HEK293 (cell line): ENCODE measurements around the gene MYO7A.

Experiments used
- FEZF1 ChIP-seq: fragments of 450-650 bp; formaldehyde crosslinking; IDR thresholded peaks from 2 replicates; pipeline ENCODE4 v1.5.1; 2016; ENCODE audit warnings: missing biosample characterization, missing genetic modification characterization
- GLI2 ChIP-seq: fragments of 450-650 bp; formaldehyde crosslinking; IDR thresholded peaks from 2 replicates; pipeline ENCODE4; 2017; ENCODE audit warnings: missing biosample characterization, missing genetic modification characterization, low read depth, borderline replicate concordance
- GLIS1 ChIP-seq: fragments of 450-650 bp; formaldehyde crosslinking; IDR thresholded peaks from 2 replicates; pipeline ENCODE4 v1.5.1; 2016; ENCODE audit warnings: missing biosample characterization, missing genetic modification characterization
- SP7 ChIP-seq: fragments of 450-650 bp; formaldehyde crosslinking; IDR thresholded peaks from 2 replicates; pipeline ENCODE4 v1.5.1; 2016; ENCODE audit warnings: missing biosample characterization, missing genetic modification characterization
- ZBTB21 ChIP-seq: fragments of 450-650 bp; formaldehyde crosslinking; IDR thresholded peaks from 2 replicates; pipeline ENCODE4 v1.5.1; 2017; ENCODE audit warnings: missing biosample characterization, missing genetic modification characterization
- ZBTB48 ChIP-seq: fragments of 450-650 bp; formaldehyde crosslinking; IDR thresholded peaks from 2 replicates; pipeline ENCODE4 v1.5.1; 2016; ENCODE audit warnings: missing biosample characterization, missing genetic modification characterization
- ZBTB8A ChIP-seq: fragments of 450-650 bp; formaldehyde crosslinking; IDR thresholded peaks from 2 replicates; pipeline ENCODE4 v1.5.1; 2016; ENCODE audit warnings: missing biosample characterization, missing genetic modification characterization
- ZEB2 ChIP-seq: fragments of 450-650 bp; formaldehyde crosslinking; IDR thresholded peaks from 2 replicates; pipeline ENCODE4 v1.5.1; 2016; ENCODE audit warnings: missing biosample characterization, missing genetic modification characterization
- ZIC2 ChIP-seq: fragments of 450-650 bp; formaldehyde crosslinking; IDR thresholded peaks from 2 replicates; pipeline ENCODE4 v1.5.1; 2016; ENCODE audit warnings: missing biosample characterization, missing genetic modification characterization
- ZNF211 ChIP-seq: fragments of 450-650 bp; formaldehyde crosslinking; IDR thresholded peaks from 2 replicates; pipeline ENCODE4 v1.5.1; 2016; ENCODE audit warnings: low read depth, missing biosample characterization, missing genetic modification characterization
- ZNF221 ChIP-seq: fragments of 450-650 bp; formaldehyde crosslinking; IDR thresholded peaks from 2 replicates; pipeline ENCODE4 v1.5.1; 2017; ENCODE audit warnings: missing biosample characterization, missing genetic modification characterization, borderline replicate concordance
- ZNF223 ChIP-seq: fragments of 450-650 bp; formaldehyde crosslinking; IDR thresholded peaks from 2 replicates; pipeline ENCODE4 v1.5.1; 2016; ENCODE audit warnings: missing biosample characterization, missing genetic modification characterization
- ZNF341 ChIP-seq: fragments of 450-650 bp; formaldehyde crosslinking; IDR thresholded peaks from 2 replicates; pipeline ENCODE4; 2016; ENCODE audit warnings: low read depth, missing biosample characterization, missing genetic modification characterization
- ZNF366 ChIP-seq: fragments of 450-650 bp; formaldehyde crosslinking; conservative IDR thresholded peaks from 2 replicates; pipeline ENCODE4 v1.5.1; 2016; ENCODE audit warnings: missing biosample characterization, missing genetic modification characterization
- ZNF394 ChIP-seq: fragments of 450-650 bp; formaldehyde crosslinking; IDR thresholded peaks from 2 replicates; pipeline ENCODE4 v1.5.1; 2016; ENCODE audit warnings: missing biosample characterization, missing genetic modification characterization, mild to moderate bottlenecking, moderate library complexity, borderline replicate concordance
- ZNF404 ChIP-seq: fragments of 450-650 bp; formaldehyde crosslinking; IDR thresholded peaks from 2 replicates; pipeline ENCODE4 v1.5.1; 2017; ENCODE audit warnings: missing biosample characterization, missing genetic modification characterization
- ZNF416 ChIP-seq: fragments of 450-650 bp; formaldehyde crosslinking; IDR thresholded peaks from 2 replicates; pipeline ENCODE4 v1.5.1; 2016; ENCODE audit warnings: missing biosample characterization, missing genetic modification characterization
- ZNF433 ChIP-seq: fragments of 450-650 bp; formaldehyde crosslinking; IDR thresholded peaks from 2 replicates; pipeline ENCODE4 v1.5.1; 2016; ENCODE audit warnings: missing biosample characterization, missing genetic modification characterization, low read depth
- ZNF48 ChIP-seq: fragments of 450-650 bp; formaldehyde crosslinking; IDR thresholded peaks from 2 replicates; pipeline ENCODE4 v1.5.1; 2016; ENCODE audit warnings: missing biosample characterization, missing genetic modification characterization
- ZNF548 ChIP-seq: fragments of 450-650 bp; formaldehyde crosslinking; IDR thresholded peaks from 2 replicates; pipeline ENCODE4 v1.5.1; 2016; ENCODE audit warnings: missing biosample characterization, missing genetic modification characterization
- ZNF549 ChIP-seq: fragments of 450-650 bp; IDR thresholded peaks from 2 replicates; pipeline ENCODE4 v1.5.1; 2018; ENCODE audit warnings: missing biosample characterization, missing genetic modification characterization, mild to moderate bottlenecking, inconsistent platforms, moderate library complexity
- ZNF623 ChIP-seq: fragments of 450-650 bp; formaldehyde crosslinking; IDR thresholded peaks from 2 replicates; pipeline ENCODE4 v1.5.1; 2016; ENCODE audit warnings: missing biosample characterization, missing genetic modification characterization
- ZNF629 ChIP-seq: fragments of 450-650 bp; formaldehyde crosslinking; IDR thresholded peaks from 2 replicates; pipeline ENCODE4 v1.5.1; 2017; ENCODE audit warnings: missing biosample characterization, missing genetic modification characterization
- ZNF660 ChIP-seq: fragments of 450-650 bp; IDR thresholded peaks from 2 replicates; pipeline ENCODE4 v1.5.1; 2018; ENCODE audit warnings: missing biosample characterization, mild to moderate bottlenecking, missing genetic modification characterization
- ZNF747 ChIP-seq: fragments of 450-650 bp; formaldehyde crosslinking; IDR thresholded peaks from 2 replicates; pipeline ENCODE4 v1.5.1; 2016; ENCODE audit warnings: missing biosample characterization, missing genetic modification characterization
- ZNF76 ChIP-seq: fragments of 450-650 bp; formaldehyde crosslinking; IDR thresholded peaks from 2 replicates; pipeline ENCODE4; 2016; ENCODE audit warnings: low read depth, missing biosample characterization, missing genetic modification characterization, borderline replicate concordance
- ZNF785 ChIP-seq: fragments of 450-650 bp; formaldehyde crosslinking; IDR thresholded peaks from 2 replicates; pipeline ENCODE4 v1.5.1; 2016; ENCODE audit warnings: missing biosample characterization, missing genetic modification characterization
- ZXDB ChIP-seq: fragments of 450-650 bp; formaldehyde crosslinking; IDR thresholded peaks from 2 replicates; pipeline ENCODE4 v1.5.1; 2016; ENCODE audit warnings: missing biosample characterization, missing genetic modification characterization
- TF ChIP-seq, protein P1 (sequence below): fragments of 450-650 bp; IDR thresholded peaks from 2 replicates; pipeline ENCODE4 v1.5.1; 2018; ENCODE audit warnings: missing biosample characterization, mild to moderate bottlenecking, missing genetic modification characterization
- TF ChIP-seq, protein P2 (sequence below): fragments of 450-650 bp; formaldehyde crosslinking; IDR thresholded peaks from 2 replicates; pipeline ENCODE4 v1.5.1; 2016; ENCODE audit warnings: missing biosample characterization, missing genetic modification characterization
- TF ChIP-seq, protein P3 (sequence below): fragments of 450-650 bp; formaldehyde crosslinking; IDR thresholded peaks from 2 replicates; pipeline ENCODE4 v1.5.1; 2017; ENCODE audit warnings: missing biosample characterization, mild to moderate bottlenecking, missing genetic modification characterization, moderate library complexity
- TF ChIP-seq, protein P4 (sequence below): fragments of 450-650 bp; formaldehyde crosslinking; IDR thresholded peaks from 2 replicates; pipeline ENCODE4 v1.5.1; 2016; ENCODE audit warnings: missing biosample characterization, missing genetic modification characterization
- TF ChIP-seq, protein P5 (sequence below): fragments of 450-650 bp; formaldehyde crosslinking; IDR thresholded peaks from 2 replicates; pipeline ENCODE4 v1.5.1; 2017; ENCODE audit warnings: missing biosample characterization, missing genetic modification characterization

Gene MYO7A

DNA sequence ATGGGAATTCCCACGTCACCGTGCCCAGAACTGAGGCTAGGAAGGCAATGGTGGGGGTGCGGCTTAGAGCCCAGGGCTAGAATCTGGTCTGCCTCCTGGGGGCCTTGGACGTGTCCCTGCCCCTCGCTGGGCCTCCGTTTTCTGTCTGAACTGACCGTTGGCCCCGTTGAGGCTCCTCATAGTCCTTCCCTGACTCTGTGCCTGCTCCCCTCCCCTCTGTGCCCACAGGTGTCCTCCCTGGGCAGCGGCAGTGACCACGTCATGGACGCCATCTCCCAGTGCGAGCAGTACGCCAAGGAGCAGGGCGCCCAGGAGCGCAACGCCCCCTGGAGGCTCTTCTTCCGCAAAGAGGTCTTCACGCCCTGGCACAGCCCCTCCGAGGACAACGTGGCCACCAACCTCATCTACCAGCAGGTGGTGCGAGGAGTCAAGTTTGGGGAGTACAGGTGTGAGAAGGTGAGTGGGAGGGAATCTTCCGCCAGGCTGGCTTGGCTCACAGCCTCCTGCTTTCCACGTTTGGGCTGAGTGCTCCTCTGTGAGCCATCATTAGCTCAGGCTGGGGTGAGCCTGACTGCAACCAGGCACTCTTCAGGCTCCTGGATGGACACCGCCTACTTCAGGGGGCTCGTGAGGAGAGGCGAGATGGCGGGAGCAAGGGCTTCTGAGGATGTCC is 63.9 kb downstream of the MYO7A start (continued):
- TF ChIP-seq ZNF747 (tag by site-specific recombination) (no peak), ZNF549 (no peak), ZEB2 (tag by site-specific recombination) (peak; percentile 86), ZNF221 (no peak), ZIC2 (tag by site-specific recombination) (peak; percentile 75), ZNF223 (tag by site-specific recombination) (no peak), ZNF660 (tag by site-specific recombination) (no peak), ZNF48 (tag by site-specific recombination) (no peak), ZBTB8A (tag by site-specific recombination) (peak; percentile 89), ZNF341 (peak; percentile 89), ZNF548 (tag by site-specific recombination) (no peak), GLI2 (tag by site-specific recombination) (no peak), ZNF629 (tag by site-specific recombination) (peak; percentile 85), ZXDB (tag by site-specific recombination) (peak; percentile 72; the same call in 1 of the 2 replicates), ZNF623 (tag by site-specific recombination) (no peak), ZBTB21 (tag by site-specific recombination) (peak; percentile 65), ZNF211 (tag by site-specific recombination) (no peak), ZNF433 (no peak), FEZF1 (no peak), ZNF416 (no peak), GLIS1 (peak; percentile 39), ZNF404 (no peak), ZNF366 (tag by site-specific recombination) (no peak), ZBTB48 (peak; percentile 56; the same call in 1 of the 2 replicates), SP7 (tag by site-specific recombination) (peak; percentile 66), ZNF785 (tag by site-specific recombination) (no peak), ZNF76 (tag by site-specific recombination) (no peak), ZNF394 (tag by site-specific recombination) (0 out of 2 replicates have a peak, but pooled peaks have one; percentile 17)
- TF ChIP-seq, protein P1, sequence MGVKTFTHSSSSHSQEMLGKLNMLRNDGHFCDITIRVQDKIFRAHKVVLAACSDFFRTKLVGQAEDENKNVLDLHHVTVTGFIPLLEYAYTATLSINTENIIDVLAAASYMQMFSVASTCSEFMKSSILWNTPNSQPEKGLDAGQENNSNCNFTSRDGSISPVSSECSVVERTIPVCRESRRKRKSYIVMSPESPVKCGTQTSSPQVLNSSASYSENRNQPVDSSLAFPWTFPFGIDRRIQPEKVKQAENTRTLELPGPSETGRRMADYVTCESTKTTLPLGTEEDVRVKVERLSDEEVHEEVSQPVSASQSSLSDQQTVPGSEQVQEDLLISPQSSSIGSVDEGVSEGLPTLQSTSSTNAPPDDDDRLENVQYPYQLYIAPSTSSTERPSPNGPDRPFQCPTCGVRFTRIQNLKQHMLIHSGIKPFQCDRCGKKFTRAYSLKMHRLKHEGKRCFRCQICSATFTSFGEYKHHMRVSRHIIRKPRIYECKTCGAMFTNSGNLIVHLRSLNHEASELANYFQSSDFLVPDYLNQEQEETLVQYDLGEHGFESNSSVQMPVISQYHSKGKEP (tag by site-specific recombination) = no peak
- TF ChIP-seq, protein P2, sequence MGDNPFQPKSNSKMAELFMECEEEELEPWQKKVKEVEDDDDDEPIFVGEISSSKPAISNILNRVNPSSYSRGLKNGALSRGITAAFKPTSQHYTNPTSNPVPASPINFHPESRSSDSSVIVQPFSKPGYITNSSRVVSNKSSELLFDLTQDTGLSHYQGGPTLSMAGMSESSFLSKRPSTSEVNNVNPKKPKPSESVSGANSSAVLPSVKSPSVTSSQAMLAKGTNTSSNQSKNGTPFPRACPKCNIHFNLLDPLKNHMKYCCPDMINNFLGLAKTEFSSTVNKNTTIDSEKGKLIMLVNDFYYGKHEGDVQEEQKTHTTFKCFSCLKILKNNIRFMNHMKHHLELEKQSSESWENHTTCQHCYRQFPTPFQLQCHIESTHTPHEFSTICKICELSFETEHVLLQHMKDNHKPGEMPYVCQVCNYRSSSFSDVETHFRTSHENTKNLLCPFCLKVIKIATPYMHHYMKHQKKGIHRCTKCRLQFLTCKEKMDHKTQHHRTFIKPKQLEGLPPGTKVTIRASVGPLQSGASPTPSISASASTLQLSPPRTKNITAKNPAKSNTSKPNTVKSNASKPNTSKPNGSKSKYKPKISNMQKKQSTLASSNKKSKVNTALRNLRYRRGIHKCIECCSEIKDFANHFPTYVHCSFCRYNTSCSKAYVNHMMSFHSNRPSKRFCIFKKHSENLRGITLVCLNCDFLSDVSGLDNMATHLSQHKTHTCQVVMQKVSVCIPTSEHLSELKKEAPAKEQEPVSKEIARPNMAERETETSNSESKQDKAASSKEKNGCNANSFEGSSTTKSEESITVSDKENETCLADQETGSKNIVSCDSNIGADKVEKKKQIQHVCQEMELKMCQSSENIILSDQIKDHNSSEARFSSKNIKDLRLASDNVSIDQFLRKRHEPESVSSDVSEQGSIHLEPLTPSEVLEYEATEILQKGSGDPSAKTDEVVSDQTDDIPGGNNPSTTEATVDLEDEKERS (tag by site-specific recombination) = 0 out of 2 replicates have a peak, but pooled peaks have one; percentile 29
- TF ChIP-seq, protein P3, sequence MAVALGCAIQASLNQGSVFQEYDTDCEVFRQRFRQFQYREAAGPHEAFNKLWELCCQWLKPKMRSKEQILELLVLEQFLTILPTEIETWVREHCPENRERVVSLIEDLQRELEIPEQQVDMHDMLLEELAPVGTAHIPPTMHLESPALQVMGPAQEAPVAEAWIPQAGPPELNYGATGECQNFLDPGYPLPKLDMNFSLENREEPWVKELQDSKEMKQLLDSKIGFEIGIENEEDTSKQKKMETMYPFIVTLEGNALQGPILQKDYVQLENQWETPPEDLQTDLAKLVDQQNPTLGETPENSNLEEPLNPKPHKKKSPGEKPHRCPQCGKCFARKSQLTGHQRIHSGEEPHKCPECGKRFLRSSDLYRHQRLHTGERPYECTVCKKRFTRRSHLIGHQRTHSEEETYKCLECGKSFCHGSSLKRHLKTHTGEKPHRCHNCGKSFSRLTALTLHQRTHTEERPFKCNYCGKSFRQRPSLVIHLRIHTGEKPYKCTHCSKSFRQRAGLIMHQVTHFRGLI (tag by site-specific recombination) = no peak
- TF ChIP-seq, protein P4, sequence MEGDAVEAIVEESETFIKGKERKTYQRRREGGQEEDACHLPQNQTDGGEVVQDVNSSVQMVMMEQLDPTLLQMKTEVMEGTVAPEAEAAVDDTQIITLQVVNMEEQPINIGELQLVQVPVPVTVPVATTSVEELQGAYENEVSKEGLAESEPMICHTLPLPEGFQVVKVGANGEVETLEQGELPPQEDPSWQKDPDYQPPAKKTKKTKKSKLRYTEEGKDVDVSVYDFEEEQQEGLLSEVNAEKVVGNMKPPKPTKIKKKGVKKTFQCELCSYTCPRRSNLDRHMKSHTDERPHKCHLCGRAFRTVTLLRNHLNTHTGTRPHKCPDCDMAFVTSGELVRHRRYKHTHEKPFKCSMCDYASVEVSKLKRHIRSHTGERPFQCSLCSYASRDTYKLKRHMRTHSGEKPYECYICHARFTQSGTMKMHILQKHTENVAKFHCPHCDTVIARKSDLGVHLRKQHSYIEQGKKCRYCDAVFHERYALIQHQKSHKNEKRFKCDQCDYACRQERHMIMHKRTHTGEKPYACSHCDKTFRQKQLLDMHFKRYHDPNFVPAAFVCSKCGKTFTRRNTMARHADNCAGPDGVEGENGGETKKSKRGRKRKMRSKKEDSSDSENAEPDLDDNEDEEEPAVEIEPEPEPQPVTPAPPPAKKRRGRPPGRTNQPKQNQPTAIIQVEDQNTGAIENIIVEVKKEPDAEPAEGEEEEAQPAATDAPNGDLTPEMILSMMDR (tag by site-specific recombination) = peak; percentile 99
- TF ChIP-seq, protein P5, sequence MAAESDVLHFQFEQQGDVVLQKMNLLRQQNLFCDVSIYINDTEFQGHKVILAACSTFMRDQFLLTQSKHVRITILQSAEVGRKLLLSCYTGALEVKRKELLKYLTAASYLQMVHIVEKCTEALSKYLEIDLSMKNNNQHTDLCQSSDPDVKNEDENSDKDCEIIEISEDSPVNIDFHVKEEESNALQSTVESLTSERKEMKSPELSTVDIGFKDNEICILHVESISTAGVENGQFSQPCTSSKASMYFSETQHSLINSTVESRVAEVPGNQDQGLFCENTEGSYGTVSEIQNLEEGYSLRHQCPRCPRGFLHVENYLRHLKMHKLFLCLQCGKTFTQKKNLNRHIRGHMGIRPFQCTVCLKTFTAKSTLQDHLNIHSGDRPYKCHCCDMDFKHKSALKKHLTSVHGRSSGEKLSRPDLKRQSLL (tag by site-specific recombination) = no peak
